ENCODE data around the gene MEI1. TPM values are rescaled to one million over a fixed set of nuclear protein-coding genes. Genes with fewer than 3 reads are reported as not detected.

The MEI1 gene
- total RNA-seq, 1 donor from 2014 or later: 0.64 TPM

- Mint-ChIP-seq H3K4me3 (ENCODE audit: unreplicated experiment) (peak overlapping the region; percentile 62), H3K27me3 (ENCODE audit: unreplicated experiment) (peaks cover 12% of the 10 kb centered on the region), H3K9me3 (ENCODE audit: unreplicated experiment) (peaks cover 15% of the 10 kb centered on the region), H3K4me1 (ENCODE audit: low read depth, unreplicated experiment) (peaks cover 18% of the 10 kb centered on the region), H3K27ac (ENCODE audit: unreplicated experiment) (no peak overlapping the region), H3K36me3 (ENCODE audit: unreplicated experiment) (peaks cover 19% of the 10 kb centered on the region)
- no peak for TF ChIP-seq CTCF (IDR thresholded peaks at IDR 0.05; ENCODE audit: partially characterized antibody, unreplicated experiment)
- DNase-seq: no peak
Observed at GRCh38 chr22:41836551-41836950, 137.2 kb downstream of the MEI1 start.

- DNase-seq: no peak
- Mint-ChIP-seq H3K4me1 (ENCODE audit: low read depth, unreplicated experiment) (peaks cover 19% of the 10 kb centered on the region), H3K9me3 (ENCODE audit: unreplicated experiment) (peaks cover 3% of the 10 kb centered on the region), H3K27ac (ENCODE audit: unreplicated experiment) (peak overlapping the region; percentile 69), H3K27me3 (ENCODE audit: unreplicated experiment) (peaks cover 1% of the 10 kb centered on the region), H3K4me3 (ENCODE audit: unreplicated experiment) (peak overlapping the region; percentile 11), H3K36me3 (ENCODE audit: unreplicated experiment) (peaks cover 19% of the 10 kb centered on the region)
- no peak for TF ChIP-seq CTCF (IDR thresholded peaks at IDR 0.05; ENCODE audit: partially characterized antibody, unreplicated experiment)
Observed at GRCh38 chr22:41838842-41839618, 139.7 kb downstream of the MEI1 start.

GRCh38 chr22:41840216-41840615, 140.9 kb downstream of the MEI1 start:
- Mint-ChIP-seq H3K27me3 (ENCODE audit: unreplicated experiment) (no peaks in the 10 kb centered on the region), H3K27ac (ENCODE audit: unreplicated experiment) (no peak overlapping the region), H3K4me3 (ENCODE audit: unreplicated experiment) (peak overlapping the region; percentile 2), H3K36me3 (ENCODE audit: unreplicated experiment) (peaks cover 19% of the 10 kb centered on the region), H3K9me3 (ENCODE audit: unreplicated experiment) (no peaks in the 10 kb centered on the region), H3K4me1 (ENCODE audit: low read depth, unreplicated experiment) (peaks cover 24% of the 10 kb centered on the region)
- no peak for TF ChIP-seq CTCF (IDR thresholded peaks at IDR 0.05; ENCODE audit: partially characterized antibody, unreplicated experiment)
- no peak for DNase-seq

- Mint-ChIP-seq H3K9me3 (ENCODE audit: unreplicated experiment) (no peaks in the 10 kb centered on the region), H3K27ac (ENCODE audit: unreplicated experiment) (no peak overlapping the region), H3K36me3 (ENCODE audit: unreplicated experiment) (peaks cover 16% of the 10 kb centered on the region), H3K27me3 (ENCODE audit: unreplicated experiment) (no peaks in the 10 kb centered on the region), H3K4me1 (ENCODE audit: low read depth, unreplicated experiment) (peaks cover 34% of the 10 kb centered on the region), H3K4me3 (ENCODE audit: unreplicated experiment) (no peak overlapping the region)
- no peak for DNase-seq
- no peak for TF ChIP-seq CTCF (IDR thresholded peaks at IDR 0.05; ENCODE audit: partially characterized antibody, unreplicated experiment)
Observed at GRCh38 chr22:41841085-41841712, 141.9 kb downstream of the MEI1 start.

Data from glutamatergic neuron (in vitro differentiated cells).